ES-I3 (cell line): ENCODE data around the gene TRPV4.

Source experiments
- H3K36me3 ChIP-seq: 2 replicates; pipeline ENCODE4 v1.6.1; 2013; ENCODE audit warnings: mild to moderate bottlenecking, low read length, control low read depth, moderate library complexity; ENCODE audit not compliant: insufficient read depth
- H3K4me1 ChIP-seq: 2 replicates; pipeline ENCODE4 v1.6.1; 2013; ENCODE audit warnings: mild to moderate bottlenecking, control low read depth, low read length; ENCODE audit not compliant: insufficient read depth
- H3K9ac ChIP-seq: 2 replicates; pipeline ENCODE4 v1.6.1; 2013; ENCODE audit warnings: low read depth, mild to moderate bottlenecking, low read length, moderate library complexity
- H3K9me3 ChIP-seq: 2 replicates; pipeline ENCODE4 v1.6.1; 2013; ENCODE audit warnings: mild to moderate bottlenecking, low read length, moderate library complexity; ENCODE audit not compliant: control insufficient read depth, insufficient read depth

TRPV4 gene

GRCh38 chr12:109738878-109739665 is 94.1 kb downstream of the TRPV4 start:
- no peak overlapping the region for H3K9ac ChIP-seq
- H3K36me3 ChIP-seq = no peaks in the 10 kb centered on the region
- no peaks in the 10 kb centered on the region for H3K9me3 ChIP-seq
- no peaks in the 10 kb centered on the region for H3K4me1 ChIP-seq

GRCh38 chr12:109738209-109738608 is 95.0 kb downstream of the TRPV4 start:
- no peaks in the 10 kb centered on the region for H3K36me3 ChIP-seq
- no peak overlapping the region for H3K9ac ChIP-seq
- H3K4me1 ChIP-seq = no peaks in the 10 kb centered on the region
- H3K9me3 ChIP-seq = no peaks in the 10 kb centered on the region

GRCh38 chr12:109737631-109738030 is 95.6 kb downstream of the TRPV4 start:
- Histone ChIP-seq H3K4me1 (no peaks in the 10 kb centered on the region), H3K9ac (no peak overlapping the region), H3K36me3 (no peaks in the 10 kb centered on the region)

GRCh38 chr12:109737126-109737525 is 96.1 kb downstream of the TRPV4 start:
- no peaks in the 10 kb centered on the region for H3K36me3 ChIP-seq
- H3K9me3 ChIP-seq = no peaks in the 10 kb centered on the region
- H3K4me1 ChIP-seq = no peaks in the 10 kb centered on the region
- H3K9ac ChIP-seq = no peak overlapping the region

More at GRCh38 chr12:109737631-109738030, 95.6 kb downstream of the TRPV4 start:
- no peaks in the 10 kb centered on the region for H3K9me3 ChIP-seq

GRCh38 chr12:109736552-109737108 is 96.6 kb downstream of the TRPV4 start:
- H3K36me3 ChIP-seq = no peaks in the 10 kb centered on the region
- no peaks in the 10 kb centered on the region for H3K9me3 ChIP-seq
- no peak overlapping the region for H3K9ac ChIP-seq
- H3K4me1 ChIP-seq = no peaks in the 10 kb centered on the region

GRCh38 chr12:109735825-109736551 is 97.2 kb downstream of the TRPV4 start:
- Histone ChIP-seq H3K9ac (no peak overlapping the region), H3K9me3 (no peaks in the 10 kb centered on the region), H3K36me3 (no peaks in the 10 kb centered on the region), H3K4me1 (no peaks in the 10 kb centered on the region)

GRCh38 chr12:109735051-109735521 is 98.1 kb downstream of the TRPV4 start:
- Histone ChIP-seq H3K36me3 (no peaks in the 10 kb centered on the region), H3K9me3 (no peaks in the 10 kb centered on the region), H3K9ac (no peak overlapping the region), H3K4me1 (no peaks in the 10 kb centered on the region)

GRCh38 chr12:109734219-109735000 is 98.8 kb downstream of the TRPV4 start:
- no peaks in the 10 kb centered on the region for H3K36me3 ChIP-seq
- H3K9ac ChIP-seq = peak overlapping the region; percentile 29; the same call in 1 of the 2 replicates
- no peaks in the 10 kb centered on the region for H3K9me3 ChIP-seq
- no peaks in the 10 kb centered on the region for H3K4me1 ChIP-seq
